GM18526 (cell line): Measurements from ENCODE around the gene NAB2.

Experiments
- POLR2A ChIP-seq: IDR thresholded peaks from 3 replicates; pipeline ENCODE4 v1.6.1; 2011; ENCODE audit not compliant: insufficient read length; ENCODE audit errors: extremely low read depth

NAB2 gene

DNA sequence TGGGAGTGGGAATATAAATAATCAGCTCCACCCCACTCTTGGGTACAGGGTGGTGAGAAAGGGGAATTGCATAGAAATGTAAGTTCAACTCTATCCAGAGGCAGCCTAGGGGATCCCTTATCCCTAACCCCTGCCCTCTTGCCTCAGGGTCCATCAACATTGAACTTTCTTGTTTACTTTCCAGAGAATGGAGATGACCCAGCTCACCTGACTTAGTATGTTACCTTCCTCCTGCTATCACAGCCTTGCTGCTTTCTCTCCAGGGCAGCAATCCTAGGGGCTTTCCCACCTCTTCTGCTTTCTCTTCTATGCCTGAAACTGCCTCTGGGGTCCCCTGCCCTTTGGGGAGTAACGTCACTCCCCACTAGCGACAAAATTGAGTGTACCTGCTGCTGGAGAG lies 42.0 kb downstream of the NAB2 start:
- TF ChIP-seq POLR2A: no peak

GRCh38 chr12:57131896-57132744 lies 43.2 kb downstream of the NAB2 start:
- TF ChIP-seq POLR2A: no peak

- no peak for TF ChIP-seq POLR2A
Observed at GRCh38 chr12:57133013-57133569, 44.2 kb downstream of the NAB2 start.

- no peak for TF ChIP-seq POLR2A
Observed at GRCh38 chr12:57133916-57134315, 45.0 kb downstream of the NAB2 start.

GRCh38 chr12:57134949-57135348 lies 46.0 kb downstream of the NAB2 start:
- no peak for TF ChIP-seq POLR2A

DNA sequence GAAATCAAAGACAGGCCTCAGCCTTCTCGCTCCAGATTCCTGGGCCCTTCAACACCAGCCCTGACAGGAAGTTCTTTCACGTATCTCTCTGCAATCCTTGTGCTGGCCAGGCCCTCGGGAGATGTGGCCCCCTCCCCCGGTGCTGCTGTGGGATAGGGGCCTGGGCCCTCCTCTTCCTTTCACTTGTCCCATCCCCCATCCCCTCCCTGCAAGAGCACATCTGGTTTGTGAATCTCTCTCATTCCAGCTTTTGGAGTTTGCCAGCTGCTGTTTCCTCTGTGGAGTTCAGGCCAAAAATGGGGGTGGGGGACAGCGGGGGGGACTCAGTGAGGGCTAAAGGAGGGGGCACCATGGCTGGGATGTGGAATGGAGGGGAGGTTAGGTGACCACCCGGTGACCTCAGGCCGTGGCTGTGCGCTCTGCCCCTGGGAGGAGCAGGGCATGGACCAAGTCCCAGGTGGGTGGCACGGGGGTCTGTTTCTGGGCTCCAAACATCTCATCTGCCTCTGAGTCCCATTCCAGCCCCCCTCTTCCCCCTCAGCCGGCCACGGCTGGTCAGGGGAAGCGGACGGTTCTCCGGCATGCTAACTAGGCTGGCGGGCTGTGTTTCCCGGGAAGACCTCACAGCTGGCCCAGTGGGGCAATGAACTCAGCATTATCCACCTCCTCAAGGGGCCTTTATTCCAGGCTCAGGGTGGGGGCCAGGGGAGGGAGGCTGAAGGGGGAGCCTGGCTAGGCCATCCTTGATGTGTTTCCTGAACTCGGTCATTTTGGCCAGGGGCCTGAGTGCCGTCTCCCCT lies 46.8 kb downstream of the NAB2 start:
- TF ChIP-seq POLR2A: no peak

DNA sequence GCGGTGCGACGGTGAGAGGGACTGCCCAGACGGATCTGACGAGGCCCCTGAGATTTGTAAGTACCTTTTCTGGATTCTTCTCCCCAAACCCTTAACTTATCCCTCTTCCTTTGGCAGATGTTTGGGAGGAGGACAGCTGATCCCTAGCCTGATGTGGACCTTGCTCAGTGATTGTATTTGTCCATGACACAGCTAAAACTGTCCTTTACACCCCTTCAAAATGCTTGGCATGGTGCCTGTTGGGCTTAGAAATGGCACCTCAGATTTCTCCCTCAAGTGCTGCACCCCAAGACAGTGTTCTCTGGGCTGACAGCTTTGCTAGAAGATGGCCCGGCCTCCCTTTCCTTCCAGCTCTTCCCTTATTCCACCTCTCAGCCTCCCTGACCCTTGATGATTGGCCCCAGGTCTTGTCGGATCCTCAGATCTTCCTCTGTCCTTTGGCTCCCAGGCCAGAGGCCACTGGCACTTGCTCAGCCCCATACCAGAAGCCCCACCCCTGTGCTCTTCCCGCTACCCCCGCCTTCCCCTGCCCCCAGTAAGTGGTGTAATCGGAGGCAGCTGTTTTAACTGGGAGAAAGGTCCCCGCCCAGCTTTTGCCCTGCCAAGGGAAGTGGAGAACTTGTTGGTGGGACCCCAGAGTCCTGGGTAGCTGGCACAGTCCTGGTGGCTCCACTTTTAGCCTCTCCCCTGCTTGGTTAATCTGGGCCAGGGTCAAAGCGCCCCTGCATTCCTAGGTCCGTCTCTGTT lies 49.8 kb downstream of the NAB2 start:
- TF ChIP-seq POLR2A: no peak

- TF ChIP-seq POLR2A: no peak
Observed at GRCh38 chr12:57139796-57140649, 51.1 kb downstream of the NAB2 start.

GRCh38 chr12:57141249-57141648 lies 52.3 kb downstream of the NAB2 start:
- no peak for TF ChIP-seq POLR2A

DNA sequence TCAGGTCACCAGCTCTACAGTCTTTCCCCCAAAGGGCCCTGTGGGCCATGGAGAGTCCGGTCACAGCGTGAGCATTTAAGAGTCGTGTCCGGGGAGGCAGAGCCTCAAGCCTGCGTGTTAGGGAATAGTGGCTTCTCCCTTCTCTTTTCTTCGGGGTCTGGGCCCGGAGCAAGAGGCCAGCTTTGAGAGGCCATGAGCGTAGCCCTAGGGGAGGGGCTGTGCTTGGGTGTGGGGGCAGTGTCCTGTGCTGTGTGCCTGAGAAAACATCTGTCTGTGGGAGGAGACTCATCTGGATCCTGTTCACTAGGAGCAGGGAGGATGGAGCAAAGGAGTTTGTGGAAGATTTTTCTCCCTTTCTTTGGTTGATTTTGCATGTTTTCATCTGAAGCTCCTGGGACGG lies 53.2 kb downstream of the NAB2 start:
- TF ChIP-seq POLR2A: no peak

GRCh38 chr12:57142727-57143126 lies 53.8 kb downstream of the NAB2 start:
- no peak for TF ChIP-seq POLR2A

- TF ChIP-seq POLR2A: no peak
Observed at GRCh38 chr12:57143454-57143853, 54.5 kb downstream of the NAB2 start.
